Measurements from ENCODE around the gene NDUFAF7. TPM values are rescaled to one million over a fixed set of nuclear protein-coding genes. Genes with fewer than 3 reads are reported as not detected.

Gene NDUFAF7
- total and polyA plus RNA-seq, 2 of the 13 experiments (the other 11 are each of a cell fraction or from before 2014, with no cell fraction given): 27.0 to 40.8 TPM

DNA sequence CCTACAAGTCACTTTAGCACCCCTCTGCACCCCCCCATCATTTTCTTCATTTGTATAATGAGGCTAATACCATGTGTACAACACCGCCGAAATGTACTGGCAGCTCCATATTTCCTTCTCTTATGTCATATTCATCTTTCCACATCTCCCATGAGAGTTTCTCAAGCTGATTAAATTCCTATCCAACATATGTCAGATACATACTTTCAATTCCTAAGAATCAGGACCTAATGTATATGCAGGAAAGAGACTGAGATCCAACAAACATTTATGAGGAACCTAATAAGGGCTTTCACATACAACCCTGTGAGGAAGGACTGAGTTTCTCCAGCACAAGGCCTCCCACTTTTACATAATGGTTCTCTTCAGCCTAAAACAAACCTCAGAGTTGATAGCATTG is 51.3 kb downstream of the NDUFAF7 start:
- in situ Hi-C loops (cut with HindIII; ENCODE audit: extremely low pct_ligation_motif_present, low pct_unique_long_range_greater_than_20kb) (no loop called here), intact Hi-C loops (cut with micrococcal nuclease; ENCODE audit: unreplicated experiment) (no loop called here)
- FAIRE-seq: no peak
- POLR2A ChIA-PET: no interaction called here
- Histone ChIP-seq H3K4me2 (ENCODE audit: low read depth, low read length) (no peak overlapping the region), H4K20me1 (ENCODE audit: insufficient read depth, low read length) (no peaks in the 10 kb centered on the region), H2AFZ (ENCODE audit: low read length) (no peak overlapping the region), H3K27me3 (ENCODE audit: control insufficient read depth in 1 of 2, insufficient read depth in 2 of 2, low read length in 2 of 2) (no peaks in the 10 kb centered on the region), H3K9ac (ENCODE audit: insufficient read depth, low read depth, low read length) (no peak overlapping the region), H3K79me2 (ENCODE audit: insufficient read depth, low read length) (no peaks in the 10 kb centered on the region), H3K27ac (ENCODE audit: extremely low read length, insufficient read depth, low read length) (no peak overlapping the region), H3K36me3 (replicated peaks in 1 of 2; ENCODE audit: control insufficient read depth in 1 of 2, insufficient read depth in 2 of 2, low read length in 2 of 2) (peaks cover 3 to 48% of the 10 kb centered on the region in 2 experiments; a peak in 4 of 5 replicates), H3K4me1 (ENCODE audit: insufficient read depth, low read length) (no peaks in the 10 kb centered on the region), H3K4me3 (replicated peaks in 1 of 3; ENCODE audit: insufficient read depth in 1 of 3, low read depth in 2 of 3, low read length in 3 of 3) (no peak overlapping the region), H3K9me3 (ENCODE audit: low read length) (no peaks in the 10 kb centered on the region)
- ATAC-seq: no peak
- WGBS (ENCODE audit: low lambda C conversion rate): 98% methylated on average over 2 of the region's 2 CpGs
- TF ChIP-seq ATF5 (CRISPR knock-in tag; IDR thresholded peaks at IDR 0.05; ENCODE audit: low read depth) (no peak), JARID2 (CRISPR knock-in tag; IDR thresholded peaks at IDR 0.05; ENCODE audit: insufficient replicate concordance) (no peak), SMC3 (IDR thresholded peaks at IDR 0.05; ENCODE audit: low read length) (no peak), PATZ1 (CRISPR knock-in tag; IDR thresholded peaks at IDR 0.05) (no peak), ATM (IDR thresholded peaks at IDR 0.05; ENCODE audit: borderline replicate concordance) (no peak), EED (CRISPR knock-in tag; IDR thresholded peaks at IDR 0.05) (no peak), SYNCRIP (IDR thresholded peaks at IDR 0.05; ENCODE audit: insufficient read depth, low read depth, low read length) (no peak), DRAP1 (CRISPR knock-in tag; IDR thresholded peaks at IDR 0.05) (no peak), ZNF562 (CRISPR knock-in tag; IDR thresholded peaks at IDR 0.05; ENCODE audit: borderline replicate concordance) (no peak), ZNF337 (CRISPR knock-in tag; IDR thresholded peaks at IDR 0.05; ENCODE audit: borderline replicate concordance, low read depth) (no peak)
- TF ChIP-seq, protein P1, sequence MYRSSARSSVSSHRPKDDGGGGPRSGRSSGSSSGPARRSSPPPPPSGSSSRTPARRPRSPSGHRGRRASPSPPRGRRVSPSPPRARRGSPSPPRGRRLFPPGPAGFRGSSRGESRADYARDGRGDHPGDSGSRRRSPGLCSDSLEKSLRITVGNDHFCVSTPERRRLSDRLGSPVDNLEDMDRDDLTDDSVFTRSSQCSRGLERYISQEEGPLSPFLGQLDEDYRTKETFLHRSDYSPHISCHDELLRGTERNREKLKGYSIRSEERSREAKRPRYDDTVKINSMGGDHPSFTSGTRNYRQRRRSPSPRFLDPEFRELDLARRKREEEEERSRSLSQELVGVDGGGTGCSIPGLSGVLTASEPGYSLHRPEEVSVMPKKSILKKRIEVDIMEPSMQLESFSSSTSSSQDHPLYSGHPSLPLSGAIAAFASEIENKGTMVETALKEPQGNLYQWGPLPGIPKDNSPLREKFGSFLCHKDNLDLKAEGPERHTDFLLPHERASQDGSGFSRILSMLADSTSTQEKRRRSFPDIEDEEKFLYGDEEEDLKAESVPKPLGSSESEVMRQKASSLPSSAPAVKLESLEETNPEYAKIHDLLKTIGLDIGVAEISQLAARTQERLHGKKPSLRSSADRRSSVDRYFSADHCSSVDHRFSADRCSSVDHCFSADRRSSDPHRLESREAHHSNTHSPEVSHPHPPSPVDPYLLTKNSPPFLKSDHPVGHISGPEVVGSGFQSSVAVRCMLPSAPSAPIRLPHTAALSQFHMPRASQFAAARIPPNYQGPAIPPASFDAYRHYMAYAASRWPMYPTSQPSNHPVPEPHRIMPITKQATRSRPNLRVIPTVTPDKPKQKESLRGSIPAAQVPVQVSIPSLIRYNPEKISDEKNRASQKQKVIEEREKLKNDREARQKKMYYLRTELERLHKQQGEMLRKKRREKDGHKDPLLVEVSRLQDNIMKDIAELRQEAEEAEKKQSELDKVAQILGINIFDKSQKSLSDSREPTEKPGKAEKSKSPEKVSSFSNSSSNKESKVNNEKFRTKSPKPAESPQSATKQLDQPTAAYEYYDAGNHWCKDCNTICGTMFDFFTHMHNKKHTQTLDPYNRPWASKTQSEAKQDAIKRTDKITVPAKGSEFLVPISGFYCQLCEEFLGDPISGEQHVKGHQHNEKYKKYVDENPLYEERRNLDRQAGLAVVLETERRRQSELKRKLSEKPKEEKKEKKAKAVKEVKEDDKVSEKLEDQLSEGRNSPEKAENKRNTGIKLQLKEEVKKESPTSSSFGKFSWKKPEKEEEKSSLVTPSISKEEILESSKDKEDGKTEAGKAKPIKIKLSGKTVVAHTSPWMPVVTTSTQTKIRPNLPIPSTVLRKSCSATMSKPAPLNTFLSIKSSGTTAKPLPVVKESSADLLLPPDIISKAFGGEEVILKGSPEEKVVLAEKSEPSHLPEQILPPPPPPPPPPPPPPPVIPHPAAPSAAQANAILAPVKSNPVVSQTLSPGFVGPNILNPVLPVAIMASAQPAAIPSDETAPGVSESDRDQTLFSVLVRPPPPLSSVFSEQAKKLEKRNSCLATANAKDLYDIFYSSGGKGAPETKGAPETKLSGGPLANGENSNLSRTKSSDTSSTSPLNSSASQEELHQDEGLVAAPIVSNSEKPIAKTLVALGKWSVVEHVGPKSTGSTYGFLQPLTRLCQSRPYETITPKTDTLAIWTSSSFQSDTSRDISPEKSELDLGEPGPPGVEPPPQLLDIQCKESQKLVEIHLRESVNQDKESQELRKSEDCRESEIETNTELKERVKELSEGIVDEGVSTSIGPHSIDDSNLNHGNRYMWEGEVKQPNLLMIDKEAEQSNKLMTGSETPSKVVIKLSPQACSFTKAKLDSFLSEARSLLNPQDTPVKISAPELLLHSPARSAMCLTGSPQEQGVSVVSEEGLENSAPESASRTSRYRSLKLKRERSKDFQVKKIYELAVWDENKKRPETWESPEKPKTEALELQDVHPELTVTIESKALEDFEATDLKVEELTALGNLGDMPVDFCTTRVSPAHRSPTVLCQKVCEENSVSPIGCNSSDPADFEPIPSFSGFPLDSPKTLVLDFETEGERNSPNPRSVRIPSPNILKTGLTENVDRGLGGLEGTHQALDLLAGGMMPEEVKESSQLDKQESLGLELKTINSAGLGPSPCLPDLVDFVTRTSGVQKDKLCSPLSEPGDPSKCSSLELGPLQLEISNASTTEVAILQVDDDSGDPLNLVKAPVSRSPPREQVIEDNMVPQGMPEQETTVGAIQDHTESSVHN (CRISPR knock-in tag; IDR thresholded peaks at IDR 0.05): no peak
- TF ChIP-seq, protein P2, sequence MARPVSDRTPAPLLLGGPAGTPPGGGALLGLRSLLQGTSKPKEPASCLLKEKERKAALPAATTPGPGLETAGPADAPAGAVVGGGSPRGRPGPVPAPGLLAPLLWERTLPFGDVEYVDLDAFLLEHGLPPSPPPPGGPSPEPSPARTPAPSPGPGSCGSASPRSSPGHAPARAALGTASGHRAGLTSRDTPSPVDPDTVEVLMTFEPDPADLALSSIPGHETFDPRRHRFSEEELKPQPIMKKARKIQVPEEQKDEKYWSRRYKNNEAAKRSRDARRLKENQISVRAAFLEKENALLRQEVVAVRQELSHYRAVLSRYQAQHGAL (CRISPR knock-in tag; IDR thresholded peaks at IDR 0.05; ENCODE audit: not compliant biosample characterization): no peak
- BruUV-seq (replicated peaks): no TSS peak
- DNase-seq (ENCODE audit: low spot score): no peak
- CTCF ChIA-PET (ENCODE audit: low intra/inter-chr PET ratio, low total read pairs): no interaction called here
